Measurements from ENCODE around the gene RFTN1. TPM values are rescaled to one million over a fixed set of nuclear protein-coding genes. Genes with fewer than 3 reads are reported as not detected.

The RFTN1 gene
- total and polyA plus RNA-seq, 2 of the 8 experiments (the other 6 are each of a cell fraction or from before 2014, with no cell fraction given): 4.6 to 6.7 TPM

DNA sequence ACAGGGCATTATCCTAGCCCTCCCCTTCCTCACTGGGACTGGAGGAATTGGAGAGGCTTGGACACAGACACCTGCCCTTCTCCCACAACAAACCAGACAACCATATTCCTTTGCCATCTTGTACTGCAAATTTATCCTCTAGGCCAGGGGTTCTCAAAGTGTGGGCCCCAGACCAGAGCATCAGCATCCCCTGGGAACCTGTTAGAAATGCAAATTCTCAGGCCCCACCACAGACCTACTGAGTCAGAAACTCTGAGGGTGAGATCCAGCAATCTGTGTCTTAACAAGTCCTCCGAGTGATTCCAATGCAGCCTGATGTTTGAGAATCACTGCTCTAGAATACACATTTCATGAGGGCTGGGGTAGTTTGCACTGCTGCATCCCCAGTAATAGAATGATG, 133.1 kb downstream of the RFTN1 start:
- Histone ChIP-seq H3K27ac (ENCODE audit: low read depth, low read length) (no peak overlapping the region), H3K9ac (replicated peaks in 1 of 4; ENCODE audit: extremely low read depth in 1 of 4, low read depth in 3 of 4, low read length in 3 of 4) (no peak overlapping the region), H3K27me3 (replicated peaks in 1 of 4; ENCODE audit: control insufficient read depth in 3 of 4, extremely low read depth in 1 of 4, insufficient read depth in 3 of 4, low read length in 3 of 4) (no peaks in the 10 kb centered on the region), H2AK5ac (ENCODE audit: low read depth, low read length) (no peak overlapping the region), H2BK120ac (replicated peaks; ENCODE audit: low read depth, low read length) (no peak overlapping the region), H3K79me1 (ENCODE audit: low read depth, low read length) (no peaks in the 10 kb centered on the region), H2BK15ac (ENCODE audit: low read length) (no peak overlapping the region), H3K23ac (ENCODE audit: insufficient read length) (no peak overlapping the region), H4K5ac (ENCODE audit: insufficient read length, low read depth, low read length) (no peak overlapping the region), H4K20me1 (replicated peaks in 1 of 2; ENCODE audit: control insufficient read depth in 1 of 2, insufficient read depth in 2 of 2, low read length in 2 of 2) (no peaks in the 10 kb centered on the region), H3K18ac (ENCODE audit: extremely low read depth, low read length) (no peak overlapping the region), H3K4me2 (ENCODE audit: insufficient read depth in 1 of 2, low read depth in 2 of 2, low read length in 2 of 2) (no peak overlapping the region), H3K4ac (replicated peaks; ENCODE audit: insufficient read length, low read depth, low read length) (no peak overlapping the region), H3K23me2 (ENCODE audit: low read depth, low read length) (no peaks in the 10 kb centered on the region), H3K36me3 (ENCODE audit: control insufficient read depth in 2 of 4, insufficient read depth in 4 of 4, low read length in 3 of 4) (no peaks in the 10 kb centered on the region), H3K4me3 (ENCODE audit: extremely low read depth in 1 of 4, insufficient read depth in 2 of 4, low read depth in 3 of 4, low read length in 4 of 4) (no peak overlapping the region), H3K56ac (replicated peaks; ENCODE audit: insufficient read length, low read depth, low read length) (no peak overlapping the region), H2AFZ (ENCODE audit: low read length) (no peak overlapping the region), H2BK20ac (ENCODE audit: low read length) (no peak overlapping the region), H3K79me2 (ENCODE audit: control insufficient read depth in 1 of 2, insufficient read depth in 2 of 2, low read length in 2 of 2) (no peaks in the 10 kb centered on the region), H4K8ac (ENCODE audit: extremely low read depth, insufficient read depth, low read length) (no peak overlapping the region), H3K14ac (ENCODE audit: insufficient read length) (no peak overlapping the region), H2BK12ac (ENCODE audit: low read depth, low read length) (no peak overlapping the region), H3K9me3 (ENCODE audit: insufficient read depth in 2 of 2, low read depth in 1 of 2, low read length in 1 of 2) (peaks cover 2 to 5% of the 10 kb centered on the region in 2 experiments; a peak in 3 of 4 replicates), H2BK5ac (ENCODE audit: low read depth, low read length) (no peak overlapping the region), H3K4me1 (replicated peaks in 1 of 4; ENCODE audit: control insufficient read depth in 3 of 4, insufficient read depth in 4 of 4, low read length in 3 of 4) (no peaks in the 10 kb centered on the region), H4K91ac (replicated peaks; ENCODE audit: insufficient read length, low read length) (no peak overlapping the region)
- CTCF ChIA-PET (ENCODE audit: partially characterized antibody): interaction anchor here (1.6 kb wide), 1 partner anchor 13 kb away, joined by 4 read pairs; no protein-coding TSS in a partner anchor
- WGBS, 2 experiments (ENCODE audit: extremely low coverage in 1 of 2, insufficient coverage in 1 of 2, insufficient read length in 1 of 2, insufficient replicate concordance in 2 of 2, low coverage in 1 of 2, low lambda C conversion rate in 2 of 2, missing lambda C conversion rate in 1 of 2): 86% methylated on average over 1 of the region's 1 CpG; no CpG with 5 or more reads in 1 of the 2 experiments
- FAIRE-seq: no peak
- POLR2A ChIA-PET (ENCODE audit: partially characterized antibody): no interaction called here
- no peak for DNase-seq (ENCODE audit: low read depth in 1 of 2, low spot score in 2 of 2)
- TF ChIP-seq, protein P1, sequence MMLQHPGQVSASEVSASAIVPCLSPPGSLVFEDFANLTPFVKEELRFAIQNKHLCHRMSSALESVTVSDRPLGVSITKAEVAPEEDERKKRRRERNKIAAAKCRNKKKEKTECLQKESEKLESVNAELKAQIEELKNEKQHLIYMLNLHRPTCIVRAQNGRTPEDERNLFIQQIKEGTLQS (IDR thresholded peaks at IDR 0.05; ENCODE audit: insufficient read depth, low read depth, low read length): no peak
- TF ChIP-seq ASH2L (IDR thresholded peaks at IDR 0.05; ENCODE audit: low read length) (no peak), JUN (IDR thresholded peaks at IDR 0.05; ENCODE audit: low read depth, low read length) (no peak), JUND (IDR thresholded peaks at IDR 0.05; ENCODE audit: low read length) (no peak), CHD2 (IDR thresholded peaks at IDR 0.05; ENCODE audit: low read length) (no peak), CHD1 (IDR thresholded peaks at IDR 0.05; ENCODE audit: low read depth, low read length) (no peak), POU5F1 (IDR thresholded peaks at IDR 0.05; ENCODE audit: low read depth, low read length) (no peak), SIX5 (IDR thresholded peaks at IDR 0.05; ENCODE audit: low read depth, low read length) (no peak), BCL11A (IDR thresholded peaks at IDR 0.05; ENCODE audit: low read depth in 2 of 2, low read length in 2 of 2) (no peak), BACH1 (IDR thresholded peaks at IDR 0.05; ENCODE audit: low read length) (no peak), SAP30 (IDR thresholded peaks at IDR 0.05; ENCODE audit: insufficient read depth, insufficient replicate concordance, low read length) (no peak), EZH2 (IDR thresholded peaks at IDR 0.05; ENCODE audit: low read depth, low read length, severe bottlenecking) (no peak)
- TF ChIP-seq, protein P2, sequence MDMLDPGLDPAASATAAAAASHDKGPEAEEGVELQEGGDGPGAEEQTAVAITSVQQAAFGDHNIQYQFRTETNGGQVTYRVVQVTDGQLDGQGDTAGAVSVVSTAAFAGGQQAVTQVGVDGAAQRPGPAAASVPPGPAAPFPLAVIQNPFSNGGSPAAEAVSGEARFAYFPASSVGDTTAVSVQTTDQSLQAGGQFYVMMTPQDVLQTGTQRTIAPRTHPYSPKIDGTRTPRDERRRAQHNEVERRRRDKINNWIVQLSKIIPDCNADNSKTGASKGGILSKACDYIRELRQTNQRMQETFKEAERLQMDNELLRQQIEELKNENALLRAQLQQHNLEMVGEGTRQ (IDR thresholded peaks at IDR 0.05; ENCODE audit: low read length): no peak
- TF ChIP-seq, protein P3, sequence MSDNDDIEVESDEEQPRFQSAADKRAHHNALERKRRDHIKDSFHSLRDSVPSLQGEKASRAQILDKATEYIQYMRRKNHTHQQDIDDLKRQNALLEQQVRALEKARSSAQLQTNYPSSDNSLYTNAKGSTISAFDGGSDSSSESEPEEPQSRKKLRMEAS (IDR thresholded peaks at IDR 0.05): no peak

Measured in H1 (cell line).